ENCODE results near the gene DLGAP1.

GRCh38 chr18:3485153-3486149, 969.7 kb downstream of the DLGAP1 start:
- TF ChIP-seq CTCF (IDR thresholded peaks at IDR 0.05; ENCODE audit: control extremely low read depth in 1 of 3, insufficient read depth in 1 of 3, low read depth in 1 of 3, low read length in 3 of 3) (no peak), POLR2A (IDR thresholded peaks at IDR 0.05; ENCODE audit: control extremely low read depth in 1 of 2, low read depth in 2 of 2, low read length in 2 of 2) (no peak), GABPA (IDR thresholded peaks at IDR 0.05; ENCODE audit: borderline replicate concordance, insufficient read depth, low read length) (no peak), MAFK (IDR thresholded peaks at IDR 0.05; ENCODE audit: low read depth, low read length) (no peak), EP300 (IDR thresholded peaks at IDR 0.05; ENCODE audit: borderline replicate concordance in 1 of 2, low read depth in 2 of 2, low read length in 2 of 2) (no peak), POLR2AphosphoS5 (IDR thresholded peaks at IDR 0.05; ENCODE audit: low read depth, low read length) (no peak), YY1 (IDR thresholded peaks at IDR 0.05; ENCODE audit: low read depth, low read length) (no peak), RFX5 (IDR thresholded peaks at IDR 0.05; ENCODE audit: borderline replicate concordance, low read depth, low read length) (no peak), JUN (IDR thresholded peaks at IDR 0.05; ENCODE audit: low read depth, low read length) (no peak), TBP (IDR thresholded peaks at IDR 0.05; ENCODE audit: low read depth, low read length) (no peak), JUND (IDR thresholded peaks at IDR 0.05; ENCODE audit: low read length) (no peak), SUZ12 (IDR thresholded peaks at IDR 0.05; ENCODE audit: low read length) (no peak), TCF12 (IDR thresholded peaks at IDR 0.05; ENCODE audit: low read depth, low read length) (no peak)
